CD4-positive, alpha-beta T cell treated with Interferon gamma for 1 hour (primary cell): ENCODE results near the gene PLA2G2D.
"Not testable (repeated sequence)": the region's sequence is repeated elsewhere in the genome, so short reads cannot be mapped to it uniquely, and the experiment has no call there.

Experiments used
- DNase-seq: peaks from one replicate; pipeline ENCODE4 v3.0.0-alpha.2; 2020

The PLA2G2D gene

DNA sequence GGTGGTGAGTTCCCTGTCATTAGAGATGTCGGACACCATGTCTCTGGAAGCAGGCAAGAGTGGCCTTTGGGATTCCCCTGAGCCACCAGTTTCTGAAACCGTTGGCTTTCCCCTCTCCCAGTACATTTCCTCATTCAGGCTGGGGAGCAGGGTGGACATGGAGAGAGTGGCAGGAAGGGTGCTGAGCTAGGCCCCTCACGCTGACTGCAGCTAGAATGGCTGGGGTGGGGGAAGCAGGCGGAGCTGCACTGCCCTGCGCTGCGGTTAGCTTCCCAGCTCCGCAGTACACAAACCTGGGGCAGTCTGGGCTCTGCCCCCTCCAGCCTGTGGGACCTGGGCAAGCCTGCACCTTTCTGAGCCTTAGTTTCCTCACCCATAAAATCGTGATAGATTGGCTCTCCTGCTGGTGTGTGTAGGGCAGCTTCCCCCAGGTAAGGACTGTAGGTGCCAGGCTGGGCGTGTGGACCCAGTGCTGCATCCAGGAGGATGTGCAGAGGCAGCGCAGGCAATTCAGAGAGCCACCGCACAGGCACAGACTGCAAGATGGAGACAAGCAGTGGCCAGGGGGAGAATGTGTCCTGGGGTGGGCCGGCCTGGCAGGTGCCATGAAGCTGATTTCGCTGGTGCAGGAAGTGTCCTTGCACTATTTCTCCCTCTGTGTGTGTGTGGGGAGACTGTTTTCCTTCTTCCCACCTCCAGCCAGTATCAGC lies 22.8 kb upstream of the PLA2G2D start:
- no peak for DNase-seq

DNA sequence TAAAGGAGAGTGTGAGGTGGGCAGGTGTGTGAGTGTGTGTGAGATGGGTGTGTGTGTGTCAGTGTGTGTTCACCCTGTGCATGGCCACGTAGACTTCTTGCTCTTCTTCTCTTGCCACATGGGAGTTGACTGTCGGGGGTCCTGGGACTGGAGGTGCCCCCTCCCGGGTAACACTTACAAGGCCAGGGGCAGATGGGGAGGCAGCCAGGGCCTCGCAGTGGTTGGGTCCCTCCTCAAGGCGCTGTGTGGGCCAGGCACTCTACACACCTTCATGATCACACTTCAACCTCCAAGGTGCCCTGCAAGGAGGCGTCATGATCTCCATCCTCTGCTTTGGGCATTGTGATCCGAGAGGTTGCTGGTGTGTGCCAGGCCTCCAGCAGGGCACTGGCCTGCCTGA lies 22.1 kb upstream of the PLA2G2D start:
- no peak for DNase-seq

DNA sequence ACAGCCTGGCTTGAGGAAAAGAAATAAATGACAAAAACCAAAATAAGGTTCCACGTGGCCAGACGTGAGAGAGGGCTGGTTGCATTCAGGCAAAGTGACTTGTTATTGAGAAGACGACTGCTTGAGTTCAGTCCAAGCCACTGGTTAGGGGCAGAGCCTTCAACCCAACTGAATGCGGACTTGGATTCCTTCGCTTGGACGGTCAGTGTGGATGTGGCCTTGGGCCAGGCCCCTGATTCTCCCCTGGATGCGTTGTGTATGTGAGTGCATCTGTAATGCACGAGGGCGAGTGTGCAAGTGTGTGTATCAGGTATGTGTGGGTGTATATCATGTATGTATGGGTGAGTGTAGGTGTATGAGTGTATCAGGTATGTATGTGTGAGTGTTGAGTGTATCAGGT lies 21.7 kb upstream of the PLA2G2D start:
- DNase-seq = no peak

DNA sequence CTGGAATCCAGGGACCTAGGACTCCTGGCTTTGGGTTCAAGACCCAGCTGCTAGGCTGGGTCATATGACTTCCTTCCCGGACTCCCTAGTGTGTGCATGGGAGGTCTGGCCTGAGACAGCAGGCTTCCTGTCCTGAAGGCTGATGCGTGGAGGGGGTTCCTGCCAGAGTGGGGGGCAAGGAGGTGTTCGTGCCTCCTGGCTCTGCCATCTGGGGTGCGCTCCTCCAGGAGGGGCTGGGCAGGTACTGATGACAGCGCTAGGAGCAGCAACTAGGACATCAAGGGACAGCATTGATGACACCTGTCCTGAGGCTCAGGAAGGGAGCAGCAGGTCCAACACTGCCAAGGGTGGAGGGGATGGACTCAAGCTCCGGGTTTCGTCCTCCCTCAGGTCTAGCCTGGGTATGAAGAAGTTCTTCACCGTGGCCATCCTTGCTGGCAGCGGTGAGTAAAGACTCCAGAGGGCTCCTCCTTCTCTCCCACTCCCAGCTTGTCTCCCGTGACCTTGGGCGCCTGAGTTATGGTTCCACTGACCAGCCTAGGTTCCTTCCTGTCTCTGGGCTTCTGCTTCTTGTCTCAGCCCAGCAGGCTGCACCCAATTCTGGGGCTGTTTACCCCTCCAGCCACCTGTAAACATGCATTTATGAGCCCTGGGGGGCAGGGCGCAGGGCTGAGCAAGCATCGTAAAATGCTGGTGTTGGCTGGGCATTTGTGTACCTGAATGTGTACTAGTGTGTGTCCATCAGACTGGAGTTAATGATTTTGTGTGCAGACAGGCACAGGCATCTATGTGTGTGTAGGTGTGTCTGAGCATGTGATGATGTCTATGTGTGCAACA lies 20.7 kb upstream of the PLA2G2D start:
- no peak for DNase-seq

DNA sequence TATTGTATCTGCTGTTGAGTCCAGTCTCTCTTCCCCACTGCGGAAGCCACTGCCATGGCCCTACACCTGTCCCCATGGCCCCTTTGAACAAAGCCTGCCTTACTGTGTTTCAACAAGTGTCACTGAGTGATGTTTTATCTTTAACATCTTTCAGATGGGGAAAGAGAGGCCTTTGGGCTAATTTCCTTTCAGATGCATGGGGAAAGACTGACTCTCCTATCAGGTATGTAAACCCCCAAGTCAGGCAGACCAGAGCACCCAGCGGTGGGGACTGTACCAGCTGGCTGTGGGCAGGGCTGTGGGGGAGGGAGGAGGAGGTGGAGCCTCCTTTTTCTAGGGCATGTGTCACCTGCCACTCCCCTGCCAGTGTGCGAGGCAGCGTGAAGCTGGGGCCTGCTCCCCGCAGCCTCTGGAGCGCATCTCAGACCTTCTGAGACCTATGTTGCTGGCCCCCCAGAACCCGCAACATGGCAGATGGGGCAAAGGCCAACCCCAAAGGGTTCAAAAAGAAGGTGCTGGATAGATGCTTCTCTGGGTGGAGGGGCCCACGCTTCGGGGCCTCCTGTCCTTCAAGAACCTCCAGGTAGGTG lies 19.7 kb upstream of the PLA2G2D start, which contains the start of gene PLA2G2F:
TSS of gene PLA2G2F (plus strand) at position 363 of the 590 bp plus-strand sequence. CDS start at position 468, 105 bp downstream.
- DNase-seq = no peak

DNA sequence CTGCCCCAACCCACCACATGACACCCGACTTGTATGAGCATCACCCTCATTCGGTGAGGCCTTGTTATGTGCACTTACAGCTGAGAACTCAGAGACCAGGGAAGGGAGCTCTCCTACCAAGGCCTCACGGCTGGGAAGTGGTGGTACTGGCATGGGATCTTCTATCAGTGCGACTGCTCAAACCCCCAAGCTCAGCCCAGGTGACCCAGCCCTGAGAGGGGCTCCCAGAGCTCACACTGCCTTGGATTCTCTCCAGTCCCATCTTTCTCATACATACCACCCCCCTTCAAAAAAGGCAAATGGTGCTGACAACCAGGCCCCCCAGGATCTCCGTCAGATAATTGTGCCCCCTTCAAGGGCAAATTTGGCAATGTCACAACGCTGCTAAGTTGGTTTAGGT lies 19.0 kb upstream of the PLA2G2D start:
- no peak for DNase-seq

DNA sequence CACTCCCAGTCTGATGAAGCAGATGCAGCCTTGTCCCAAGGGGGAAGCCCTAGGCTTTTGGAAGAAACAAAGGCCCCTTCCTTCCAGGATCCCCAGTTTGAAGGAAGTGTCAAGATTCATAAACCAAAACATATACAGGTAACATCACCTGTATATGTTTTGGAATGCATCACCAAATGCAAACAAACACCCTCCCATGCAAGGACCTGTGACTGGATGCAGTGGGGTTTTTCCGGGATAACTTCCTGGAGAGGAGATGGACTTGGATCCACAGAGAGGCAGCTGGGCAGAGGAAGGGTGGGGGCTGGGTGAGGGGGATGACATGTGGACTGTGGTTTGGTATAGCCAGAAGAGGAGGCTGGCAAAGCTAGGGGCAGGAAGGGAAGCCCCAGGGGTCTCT lies 18.3 kb upstream of the PLA2G2D start:
- DNase-seq = no peak

DNA sequence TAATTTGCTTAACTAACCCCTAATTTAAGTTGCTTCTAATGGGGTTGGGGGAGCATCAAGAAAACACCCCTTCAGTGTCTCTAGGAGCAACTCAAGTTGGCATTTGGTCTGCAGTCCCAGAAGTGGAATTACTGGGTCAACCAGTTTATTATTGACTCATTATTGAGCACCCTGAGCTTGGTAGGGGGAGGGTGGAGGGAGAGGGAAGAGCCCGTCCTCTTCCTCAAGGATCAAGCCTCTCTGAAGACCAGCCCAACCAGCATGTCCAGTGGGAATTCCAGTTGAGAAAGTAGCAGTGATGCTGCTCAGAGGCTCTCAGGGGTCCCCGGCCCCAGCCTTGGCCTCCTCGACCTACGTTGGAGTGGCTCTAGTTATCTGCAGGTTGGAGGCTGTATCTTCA lies 17.7 kb upstream of the PLA2G2D start:
- DNase-seq = no peak

DNA sequence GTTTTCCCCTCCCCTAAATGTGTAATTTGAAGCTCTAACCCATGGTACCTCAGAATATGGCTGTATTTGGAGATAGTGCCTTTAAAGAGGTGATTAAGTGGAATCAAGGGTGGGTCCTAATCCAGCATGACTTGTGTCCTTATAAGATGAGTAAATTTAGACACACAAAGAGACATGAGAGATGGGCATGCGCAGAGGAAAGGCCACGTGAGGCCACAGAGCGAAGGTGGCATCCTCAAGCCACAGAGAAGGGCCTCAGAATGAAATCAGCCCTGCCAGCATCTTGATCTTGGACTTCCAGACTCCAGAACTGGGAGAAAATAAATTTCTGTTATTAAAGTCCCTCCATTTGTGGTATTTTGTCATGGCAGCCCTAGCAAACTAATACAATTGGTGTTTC lies 16.9 kb upstream of the PLA2G2D start:
- no peak for DNase-seq

DNA sequence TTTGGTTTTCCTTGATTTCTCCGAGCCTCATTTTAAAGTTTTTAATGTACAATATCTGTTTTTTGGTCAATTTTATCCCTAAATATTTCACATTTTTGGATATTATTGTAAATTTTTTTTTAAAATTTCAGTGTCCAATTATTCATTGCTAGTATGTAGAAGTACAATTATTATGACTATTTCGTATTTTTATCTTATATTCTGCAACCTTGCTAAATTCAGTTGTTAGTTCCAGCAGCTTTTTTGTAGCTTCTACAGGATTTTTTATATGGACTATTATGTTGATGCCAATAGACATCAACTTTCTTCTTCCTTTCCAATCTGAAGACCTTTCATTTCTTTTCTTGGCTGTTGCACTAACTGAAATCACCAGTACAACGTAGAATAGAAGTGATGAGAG lies 15.7 kb upstream of the PLA2G2D start:
- DNase-seq = no peak

DNA sequence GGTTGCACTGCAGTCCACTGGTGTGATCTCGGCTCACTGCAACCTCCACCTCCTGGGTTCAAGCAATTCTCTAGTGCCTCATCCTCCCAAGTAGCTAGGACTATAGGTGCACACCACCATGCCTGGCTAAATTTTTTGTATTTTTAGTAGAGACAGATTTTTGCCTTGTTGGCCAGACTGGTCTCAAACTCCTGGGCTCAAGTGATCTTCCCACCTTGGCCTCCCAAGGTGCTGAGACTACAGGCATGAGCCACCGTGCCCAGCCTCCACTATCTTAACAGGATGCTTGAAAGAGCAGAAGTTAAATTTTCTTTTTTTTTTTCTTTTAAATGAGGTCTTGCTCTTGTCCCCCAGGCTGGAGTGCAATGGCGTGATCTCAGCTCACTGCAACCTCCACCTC lies 11.2 kb upstream of the PLA2G2D start:
- not testable (repeated sequence) for DNase-seq

DNA sequence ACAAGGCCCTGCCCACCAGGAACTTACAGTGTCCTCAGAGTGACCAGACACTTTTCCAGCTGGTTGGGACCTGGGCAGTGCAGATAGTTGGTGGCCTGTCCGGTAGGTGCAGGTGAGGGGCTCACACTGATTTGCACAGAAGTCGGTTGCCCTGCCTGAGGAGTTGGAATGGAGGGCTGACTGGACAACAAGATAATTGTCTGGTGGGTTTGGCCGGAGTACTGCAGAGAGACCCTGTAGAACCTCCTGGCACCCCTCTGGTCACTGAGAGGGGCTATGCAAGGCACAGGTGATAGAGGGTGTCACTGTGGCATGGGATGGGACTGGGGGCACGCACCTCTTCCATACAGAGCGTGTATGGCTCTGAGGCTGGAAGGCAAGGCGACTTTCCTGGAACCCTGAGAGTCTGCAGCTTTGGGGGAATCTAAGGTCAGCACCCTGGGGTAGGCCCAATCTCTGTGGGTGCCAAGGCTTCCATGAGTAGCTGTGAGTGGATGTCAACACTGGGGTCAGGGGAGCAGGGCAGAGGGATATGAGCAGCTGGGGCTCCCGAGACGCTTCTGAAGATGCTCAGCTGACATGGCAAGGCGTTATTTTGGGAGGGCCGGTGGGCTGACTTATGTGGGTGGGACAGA lies 7.6 kb upstream of the PLA2G2D start:
- no peak for DNase-seq

DNA sequence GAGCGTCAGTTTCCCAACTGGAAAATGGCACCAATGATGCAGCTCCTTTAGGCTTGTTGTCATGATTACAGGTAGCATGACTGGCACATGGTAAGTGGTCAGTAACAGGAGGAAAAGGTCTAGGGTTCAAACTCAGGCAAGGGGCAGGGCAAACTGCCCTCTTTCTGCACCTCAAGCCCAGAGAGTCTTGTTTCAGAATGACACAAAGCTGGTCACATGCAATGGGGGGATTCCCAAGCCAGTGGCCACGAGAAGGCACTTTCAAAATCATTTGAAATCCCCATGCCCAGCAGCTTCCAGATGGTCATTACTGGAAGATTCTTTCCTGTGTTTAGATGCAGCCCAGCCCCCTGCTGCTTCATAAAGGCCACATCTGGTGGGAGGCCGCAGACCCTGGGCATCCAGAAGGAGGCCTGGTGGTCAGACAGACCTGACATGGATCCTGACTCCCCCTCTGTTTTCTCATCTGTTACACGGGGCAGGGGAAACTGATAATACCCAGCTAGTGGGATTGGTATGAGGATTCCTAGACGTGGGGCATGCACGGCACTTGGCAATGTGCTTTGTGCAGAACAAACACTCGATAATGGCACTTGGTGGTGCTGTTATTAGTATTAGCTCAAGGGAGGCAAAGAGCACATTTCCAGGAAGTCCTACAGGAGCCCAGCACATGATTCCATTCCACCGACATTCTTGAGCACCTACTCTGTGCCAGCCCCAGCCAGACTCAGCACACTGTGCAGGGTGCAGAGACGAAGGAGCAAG lies 6.9 kb upstream of the PLA2G2D start:
- no peak for DNase-seq

DNA sequence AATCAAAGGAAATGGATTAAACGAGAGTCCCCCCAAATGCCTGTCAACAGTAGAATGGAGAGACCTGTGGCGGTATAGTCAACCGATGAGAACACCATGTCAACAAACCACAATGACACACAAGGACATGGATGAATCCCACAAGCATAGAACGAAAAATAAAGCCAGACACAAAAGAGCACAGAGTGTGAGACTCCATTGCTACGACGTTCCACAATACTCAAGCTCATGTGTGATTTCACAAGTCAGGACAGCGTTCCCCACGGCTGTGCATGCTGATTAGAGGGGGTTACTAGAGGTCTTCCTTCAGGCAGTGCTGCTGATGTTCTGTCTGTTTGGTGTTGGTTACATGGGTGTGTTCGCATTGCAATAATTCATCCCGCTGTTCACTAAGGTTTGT lies 5.8 kb upstream of the PLA2G2D start:
- DNase-seq = no peak

DNA sequence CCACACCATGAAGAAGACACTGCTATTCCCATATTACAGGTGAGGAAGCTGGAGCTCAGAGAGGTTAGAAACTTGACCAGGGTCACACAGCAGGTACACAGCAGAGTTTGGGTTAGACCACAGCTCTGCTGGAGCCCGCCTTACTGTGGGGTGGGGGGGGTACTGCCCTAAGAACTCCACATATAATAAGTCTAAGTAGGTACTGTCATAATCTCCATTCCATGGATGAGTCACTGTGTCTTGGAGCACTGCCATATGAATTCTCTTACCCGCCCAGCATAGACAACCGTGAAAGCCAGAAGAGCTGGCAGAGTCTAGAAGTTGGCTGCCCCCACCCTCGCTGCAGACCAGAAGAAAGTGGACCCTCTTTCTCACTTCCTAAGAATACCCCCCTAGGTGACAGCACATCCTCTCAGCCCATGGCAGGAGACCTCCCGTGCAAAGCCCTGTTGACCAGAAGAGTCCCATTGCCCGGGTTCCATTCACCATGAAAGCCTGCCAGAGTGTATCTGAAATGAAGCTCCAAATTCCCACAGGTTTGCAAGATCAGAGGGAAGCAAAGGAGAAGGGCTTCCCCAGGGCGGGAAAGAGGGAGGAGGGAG lies 5.2 kb upstream of the PLA2G2D start:
- DNase-seq = no peak

DNA sequence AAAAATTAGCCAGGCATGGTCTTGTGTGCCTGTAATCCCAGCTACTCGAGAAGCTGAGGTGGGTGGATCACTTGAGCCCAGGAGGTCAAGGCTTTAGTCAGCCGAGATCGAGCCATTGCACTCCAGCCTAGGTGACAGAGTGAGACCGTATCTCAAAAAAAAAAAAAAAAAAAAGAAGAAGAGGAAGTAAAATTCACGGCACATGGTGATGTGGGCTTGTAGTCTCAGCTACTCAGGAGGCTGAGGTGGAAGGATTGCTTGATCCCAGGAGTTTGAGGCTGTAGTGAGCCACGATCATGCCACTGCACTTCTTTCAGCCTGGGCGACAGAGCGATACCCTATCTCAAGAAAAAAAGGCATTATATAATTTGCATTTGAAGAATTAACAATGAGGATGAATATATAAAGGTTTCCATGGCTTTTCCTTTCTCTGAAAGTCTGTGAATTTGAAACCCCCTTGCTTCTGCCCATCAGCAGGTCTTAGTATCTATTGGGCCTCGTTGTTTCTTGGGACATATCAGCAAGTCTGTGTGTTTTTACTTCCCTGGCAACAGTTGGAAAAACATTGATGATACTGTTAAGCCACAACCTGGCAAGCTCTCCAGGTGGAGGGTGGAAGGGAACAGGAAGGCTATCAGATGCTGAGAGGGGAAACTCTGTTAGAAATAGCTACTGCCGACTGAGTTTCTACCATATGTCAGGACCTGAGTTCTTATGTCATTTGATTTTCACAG lies 4.6 kb upstream of the PLA2G2D start:
- no peak for DNase-seq

DNA sequence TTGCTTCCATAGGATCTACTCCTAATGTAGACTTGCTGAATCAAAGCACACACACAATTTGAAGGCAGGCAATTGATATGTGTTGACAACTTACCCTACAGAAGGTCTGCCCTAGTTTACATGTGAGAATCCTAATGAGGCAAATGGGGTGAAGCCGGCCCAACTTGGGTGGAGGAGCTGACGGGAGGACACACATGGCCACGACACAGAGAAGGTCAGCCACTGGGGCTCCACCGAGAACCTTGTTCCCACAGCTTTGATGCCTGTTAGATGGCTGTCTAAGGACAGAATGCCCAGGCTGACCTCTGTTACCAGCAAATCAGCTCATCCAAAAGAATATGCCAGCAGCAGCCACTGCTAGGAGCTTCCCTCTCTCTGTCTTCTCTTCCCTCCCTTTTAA lies 1.5 kb upstream of the PLA2G2D start:
- no peak for DNase-seq

DNA sequence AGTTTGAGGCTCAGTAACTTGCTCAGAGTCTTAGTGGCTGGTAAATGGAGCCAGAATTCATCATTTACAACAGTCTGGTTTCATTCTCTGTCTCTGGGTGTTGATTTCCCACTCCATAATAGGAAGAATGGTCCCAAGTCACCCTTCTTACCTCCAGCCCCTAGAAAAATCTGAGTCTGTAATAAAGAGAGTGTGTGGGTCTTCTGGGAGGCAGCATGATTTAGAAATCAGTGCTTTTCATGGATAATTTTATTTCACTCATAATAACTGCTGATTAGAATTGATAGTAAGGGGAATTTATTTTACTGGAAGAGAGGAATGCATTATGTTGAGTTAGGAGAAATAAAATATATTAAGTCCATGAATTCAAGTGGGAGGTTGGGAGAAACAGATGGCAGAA lies 2.1 kb downstream of the PLA2G2D start:
- DNase-seq = no peak

DNA sequence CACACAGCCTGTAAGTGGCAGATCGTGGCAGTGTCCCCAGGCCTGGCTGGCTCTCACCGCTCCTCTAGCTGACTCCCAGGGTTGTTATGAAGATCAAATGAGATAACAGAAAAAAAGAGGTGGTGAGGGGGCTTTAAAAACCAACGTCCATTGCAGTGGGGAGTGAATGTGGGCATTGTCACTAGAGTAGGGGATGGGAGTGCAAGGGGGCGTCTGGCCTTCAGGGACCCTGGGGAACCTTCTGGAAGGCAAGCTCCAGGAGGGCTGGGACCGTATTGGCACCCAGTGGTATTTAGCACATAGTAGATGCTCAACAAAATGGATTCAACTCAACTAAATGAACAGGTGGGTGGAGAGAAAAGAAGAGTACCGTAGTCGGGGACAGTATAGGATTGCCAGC lies 3.4 kb downstream of the PLA2G2D start:
- DNase-seq = no peak

DNA sequence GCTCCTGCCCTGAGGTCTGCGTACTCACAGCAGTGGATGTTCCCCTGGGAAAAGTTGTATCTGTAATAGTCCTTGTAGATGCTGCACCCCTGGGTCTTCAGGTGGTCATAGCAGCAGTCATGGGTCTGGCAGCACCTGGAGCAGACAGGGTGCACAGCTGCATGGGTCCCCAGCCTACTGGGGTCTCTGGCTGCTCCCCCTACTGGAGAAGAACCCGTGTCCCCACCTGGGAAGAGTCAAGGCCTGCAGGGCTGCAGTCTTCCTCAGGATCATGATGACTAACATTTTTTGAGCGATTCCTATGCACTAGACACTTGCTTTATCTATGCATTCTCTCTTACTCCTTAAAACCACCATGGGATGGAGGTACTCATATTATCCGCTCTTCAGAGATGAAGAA lies 3.9 kb downstream of the PLA2G2D start:
- no peak for DNase-seq

DNA sequence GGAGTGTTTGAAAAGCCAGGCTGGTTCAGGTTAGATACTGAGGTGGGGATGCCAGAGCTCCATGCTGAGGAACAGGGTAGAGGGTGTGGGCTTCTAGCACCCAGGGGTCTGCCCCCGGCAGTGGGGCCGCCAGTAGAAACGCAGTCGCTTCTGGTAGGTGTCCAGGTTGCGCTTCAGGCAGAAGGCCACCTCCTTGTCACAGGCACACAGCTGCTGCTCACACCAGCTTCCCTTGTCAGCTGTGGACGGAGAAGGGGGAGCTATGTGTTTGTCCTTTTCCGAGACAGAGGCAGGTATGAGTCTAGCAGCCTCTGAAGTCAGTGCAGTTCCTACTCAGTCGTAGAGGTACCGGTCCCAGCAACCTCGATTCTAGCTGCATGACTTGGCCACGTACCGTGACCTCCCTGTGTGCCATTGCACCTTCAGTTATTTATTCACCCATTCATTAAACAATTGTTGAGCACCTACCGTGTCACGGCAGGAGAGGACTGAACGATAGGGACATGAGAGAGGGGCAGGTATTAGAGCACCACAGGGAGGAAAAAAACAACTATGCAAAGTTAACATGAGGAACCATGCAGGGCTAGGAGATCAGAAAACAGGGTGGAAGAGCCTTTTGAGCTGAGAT lies 5.2 kb downstream of the PLA2G2D start:
- no peak for DNase-seq
